AG04450 (cell line): ENCODE measurements around the gene USP21. TPM values are rescaled to one million over a fixed set of nuclear protein-coding genes. Genes with fewer than 3 reads are reported as not detected.

Experiments
- CTCF ChIA-PET: fragments of 300-600, 350-600 bp; formaldehyde crosslinking; extraction: SDS; loops from one replicate; lab custom pipeline; 2022; ENCODE audit warnings: antibody characterized with exemption, inconsistent platforms; lab: Charles Lee
- POLR2A ChIA-PET: fragments of 350-600 bp; formaldehyde crosslinking; extraction: SDS; loops from one replicate; lab custom pipeline; 2021; ENCODE audit warnings: antibody characterized with exemption, inconsistent platforms; lab: Yijun Ruan, JAX
- DNase-seq: peaks from one replicate; pipeline ENCODE4 v3.0.0-alpha.2; 2011; ENCODE audit warnings: low read depth, low spot score
- H3K27ac ChIP-seq: one replicate; pipeline ENCODE4 v1.5.1; 2012; ENCODE audit warnings: low read depth, low read length, control low read depth
- H3K27me3 ChIP-seq: one replicate; pipeline ENCODE4 v1.6.0; 2012; ENCODE audit warnings: low read length; ENCODE audit not compliant: control insufficient read depth, insufficient read depth
- H3K4me3 ChIP-seq: 2 replicates; pipeline ENCODE4 v1.5.1; 2011; ENCODE audit warnings: mild to moderate bottlenecking, low read depth, low read length, control low read depth
- H3K9me3 ChIP-seq: 2 replicates; pipeline ENCODE4 v1.5.1; 2012; ENCODE audit warnings: low read length; ENCODE audit not compliant: control insufficient read depth, insufficient read depth
- polyA plus RNA-seq: library from polyadenylated mRNA; depleted of rRNA; stranded (reverse); fragments of >200 nt; gene quantifications from 2 replicates; pipeline ENCODE4 v1.2.3, GENCODE V29; 2011
- TF ChIP-seq, protein P1 (sequence below): IDR thresholded peaks from 2 replicates; pipeline ENCODE4 v1.5.1; 2011; ENCODE audit warnings: low read depth, low read length, control low read depth, inconsistent platforms

The USP21 gene
- polyA plus RNA-seq, 1 experiment, result 15.4 TPM

DNA sequence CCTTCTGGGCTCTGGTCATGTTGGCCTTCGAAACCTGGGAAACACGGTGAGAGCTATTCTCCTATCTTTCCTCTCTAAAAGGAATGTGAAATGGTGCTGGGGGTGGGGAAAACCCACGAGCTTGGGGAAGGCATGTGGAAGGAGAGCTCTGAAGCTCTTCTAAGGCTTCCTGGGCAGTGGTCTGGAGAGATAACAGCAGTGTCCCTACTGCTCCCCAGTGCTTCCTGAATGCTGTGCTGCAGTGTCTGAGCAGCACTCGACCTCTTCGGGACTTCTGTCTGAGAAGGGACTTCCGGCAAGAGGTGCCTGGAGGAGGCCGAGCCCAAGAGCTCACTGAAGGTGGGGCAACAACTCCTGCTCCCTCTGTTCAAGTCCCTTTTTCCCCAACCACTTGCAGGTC, 2.8 kb downstream of the USP21 start:
- DNase-seq, result no peak
- H3K9me3 ChIP-seq, result no peaks in the 10 kb centered on the region; the same call in 1 of the 2 replicates
- no peak overlapping the region for H3K4me3 ChIP-seq
- ChIA-PET CTCF (interaction anchor here (0.8 kb wide), 1 partner anchor 81 kb away, joined by 3 read pairs; no protein-coding TSS in a partner anchor), POLR2A (no interaction called here)
- TF ChIP-seq, protein P1, sequence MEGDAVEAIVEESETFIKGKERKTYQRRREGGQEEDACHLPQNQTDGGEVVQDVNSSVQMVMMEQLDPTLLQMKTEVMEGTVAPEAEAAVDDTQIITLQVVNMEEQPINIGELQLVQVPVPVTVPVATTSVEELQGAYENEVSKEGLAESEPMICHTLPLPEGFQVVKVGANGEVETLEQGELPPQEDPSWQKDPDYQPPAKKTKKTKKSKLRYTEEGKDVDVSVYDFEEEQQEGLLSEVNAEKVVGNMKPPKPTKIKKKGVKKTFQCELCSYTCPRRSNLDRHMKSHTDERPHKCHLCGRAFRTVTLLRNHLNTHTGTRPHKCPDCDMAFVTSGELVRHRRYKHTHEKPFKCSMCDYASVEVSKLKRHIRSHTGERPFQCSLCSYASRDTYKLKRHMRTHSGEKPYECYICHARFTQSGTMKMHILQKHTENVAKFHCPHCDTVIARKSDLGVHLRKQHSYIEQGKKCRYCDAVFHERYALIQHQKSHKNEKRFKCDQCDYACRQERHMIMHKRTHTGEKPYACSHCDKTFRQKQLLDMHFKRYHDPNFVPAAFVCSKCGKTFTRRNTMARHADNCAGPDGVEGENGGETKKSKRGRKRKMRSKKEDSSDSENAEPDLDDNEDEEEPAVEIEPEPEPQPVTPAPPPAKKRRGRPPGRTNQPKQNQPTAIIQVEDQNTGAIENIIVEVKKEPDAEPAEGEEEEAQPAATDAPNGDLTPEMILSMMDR, result no peak
- no peaks in the 10 kb centered on the region for H3K27me3 ChIP-seq
- H3K27ac ChIP-seq, result no peak overlapping the region

- Histone ChIP-seq H3K27ac (no peak overlapping the region), H3K4me3 (no peak overlapping the region), H3K9me3 (no peaks in the 10 kb centered on the region; the same call in 1 of the 2 replicates), H3K27me3 (no peaks in the 10 kb centered on the region)
- no peak for DNase-seq
- TF ChIP-seq, protein P1, result no peak
- CTCF ChIA-PET, result no interaction called here
- POLR2A ChIA-PET, result no interaction called here
Observed at GRCh38 chr1:161162806-161163205, 3.5 kb downstream of the USP21 start.

DNA sequence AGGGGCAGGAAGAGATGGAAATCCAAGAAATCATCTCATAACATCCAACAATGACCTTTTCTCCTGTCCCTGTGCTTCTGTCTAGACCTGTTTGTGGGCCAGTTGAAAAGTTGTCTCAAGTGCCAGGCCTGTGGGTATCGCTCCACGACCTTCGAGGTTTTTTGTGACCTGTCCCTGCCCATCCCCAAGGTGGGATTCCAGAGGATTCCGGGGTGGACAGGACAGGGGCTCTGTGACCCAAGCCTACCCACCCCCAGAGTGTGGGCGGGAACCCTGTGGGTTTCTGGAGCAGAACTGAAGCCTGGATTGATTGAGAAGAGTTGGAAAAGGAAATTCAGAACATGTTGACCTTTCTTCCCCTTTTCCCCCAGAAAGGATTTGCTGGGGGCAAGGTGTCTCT, 4.5 kb downstream of the USP21 start:
- no peaks in the 10 kb centered on the region for H3K27me3 ChIP-seq
- CTCF ChIA-PET, result interaction anchor here (0.8 to 2.6 kb wide), 2 partner anchors 30 to 62 kb away, joined by 4 to 18 read pairs; partner anchors contain the start of gene TOMM40L
- no peaks in the 10 kb centered on the region; the same call in 1 of the 2 replicates for H3K9me3 ChIP-seq
- no peak overlapping the region for H3K27ac ChIP-seq
- no peak for DNase-seq
- H3K4me3 ChIP-seq, result no peak overlapping the region
- TF ChIP-seq, protein P1, result no peak
- POLR2A ChIA-PET, result no interaction called here

GRCh38 chr1:161164901-161165610, 5.8 kb downstream of the USP21 start:
- Histone ChIP-seq H3K27ac (peak overlapping the region; percentile 93), H3K9me3 (no peaks in the 10 kb centered on the region; the same call in 1 of the 2 replicates), H3K4me3 (peak overlapping the region; percentile 86; the same call in 1 of the 2 replicates), H3K27me3 (no peaks in the 10 kb centered on the region)
- POLR2A ChIA-PET, result interaction anchor here (0.6 to 1.3 kb wide), 6 partner anchors 11 to 120 kb away, joined by 3 to 4 read pairs (median 3); partner anchors contain the start of genes ADAMTS4, NDUFS2 and USF1
- DNase-seq, result no peak
- TF ChIP-seq, protein P1, result no peak
- CTCF ChIA-PET, result interaction anchor here (0.6 to 2.6 kb wide), 19 partner anchors 8 to 219 kb away, joined by 3 to 24 read pairs (median 5); partner anchors contain the start of genes APOA2, KLHDC9, TOMM40L and UFC1
